CD14-positive monocyte (primary cell): Measurements from ENCODE around the gene RPL10. TPM values are rescaled to one million over a fixed set of nuclear protein-coding genes. Genes with fewer than 3 reads are reported as not detected.

Experiments used
- DNase-seq, 3 donors: peaks; one replicate each; pipeline ENCODE4 v3.0.0-alpha.2; 2011 to 2022
- H2AFZ ChIP-seq: 2 replicates; pipeline ENCODE4 v1.6.0; 2012; ENCODE audit warnings: mild to moderate bottlenecking, low read depth, low read length, inconsistent platforms; ENCODE audit not compliant: insufficient read depth, poor library complexity, severe bottlenecking
- H3K27ac ChIP-seq, 2 donors: 1 replicate in 1 of 2; 2 replicates in 1 of 2; pipeline ENCODE4 v1.5.1; 2012 to 2013; ENCODE audit warnings: low read length in 2 of 2, control low read depth in 1 of 2, inconsistent platforms in 1 of 2, low read depth in 1 of 2, mild to moderate bottlenecking in 1 of 2
- H3K27me3 ChIP-seq, 2 donors: one replicate each; pipeline versions ENCODE4 v1.6.0 to v1.6.1; 2011 to 2013; ENCODE audit warnings: low read length in 2 of 2; ENCODE audit not compliant: control insufficient read depth in 2 of 2, insufficient read depth in 2 of 2
- H3K36me3 ChIP-seq, 2 donors: replicated peaks in 1 of 2; 1 replicate in 1 of 2; 2 replicates in 1 of 2; pipeline versions ENCODE4 v1.5.1 to v1.6.1; 2012 to 2013; ENCODE audit warnings: low read length in 2 of 2, control low read depth in 1 of 2, inconsistent platforms in 1 of 2, mild to moderate bottlenecking in 1 of 2; ENCODE audit not compliant: insufficient read depth in 2 of 2, control insufficient read depth in 1 of 2
- H3K4me1 ChIP-seq, 2 donors: 1 replicate in 1 of 2; 2 replicates in 1 of 2; pipeline versions ENCODE4 v1.5.1 to v1.6.1; 2012 to 2013; ENCODE audit warnings: low read length in 2 of 2, control low read depth in 1 of 2, inconsistent platforms in 1 of 2, mild to moderate bottlenecking in 1 of 2, moderate library complexity in 1 of 2; ENCODE audit not compliant: insufficient read depth in 2 of 2, control insufficient read depth in 1 of 2
- H3K4me2 ChIP-seq: replicated peaks from 2 replicates; pipeline ENCODE3; 2012; ENCODE audit warnings: low read length, moderate library complexity, mild to moderate bottlenecking; ENCODE audit not compliant: poor library complexity, severe bottlenecking; ENCODE audit errors: extremely low read depth
- H3K4me3 ChIP-seq, 3 experiments: fragments of 200-600 bp in 1 of 3; sonication (generic) in 1 of 3; replicated peaks in 1 of 3; 1 replicate in 2 of 3; 2 replicates in 1 of 3; pipeline ENCODE4 v1.5.1; 2011 to 2013; ENCODE audit warnings: low read length in 3 of 3, mild to moderate bottlenecking in 3 of 3, control low read depth in 2 of 3, low read depth in 2 of 3, inconsistent platforms in 1 of 3, moderate library complexity in 1 of 3
- H3K79me2 ChIP-seq: 2 replicates; pipeline ENCODE4 v1.6.0; 2012; ENCODE audit warnings: mild to moderate bottlenecking, control low read depth, inconsistent platforms, low read length, moderate library complexity; ENCODE audit not compliant: insufficient read depth
- H3K9ac ChIP-seq: 2 replicates; pipeline ENCODE4 v1.6.0; 2017; ENCODE audit warnings: low read length, mild to moderate bottlenecking; ENCODE audit not compliant: insufficient read depth, poor library complexity, severe bottlenecking
- H3K9me3 ChIP-seq, 2 donors: replicated peaks in 1 of 2; 1 replicate in 1 of 2; 2 replicates in 1 of 2; pipeline versions ENCODE4 v1.5.1 to v1.6.1; 2012 to 2013; ENCODE audit warnings: low read length in 2 of 2, control low read depth in 1 of 2; ENCODE audit not compliant: control insufficient read depth in 1 of 2, insufficient read depth in 1 of 2
- H4K20me1 ChIP-seq: 2 replicates; pipeline ENCODE4 v1.6.0; 2012; ENCODE audit warnings: mild to moderate bottlenecking, low read length, control low read depth, moderate library complexity; ENCODE audit not compliant: insufficient read depth
- H3K27ac Mint-ChIP-seq, 7 donors: one replicate each; pipeline ENCODE4 v1.8.0; 2020; ENCODE audit warnings: mild to moderate bottlenecking in 7 of 7, mixed read lengths in 7 of 7, moderate library complexity in 6 of 7, inconsistent platforms in 2 of 7
- H3K27me3 Mint-ChIP-seq, 3 donors: one replicate each; pipeline ENCODE4 v1.8.0; 2021 to 2022; ENCODE audit warnings: low read depth in 3 of 3, mild to moderate bottlenecking in 3 of 3, mixed read lengths in 3 of 3, moderate library complexity in 3 of 3, inconsistent platforms in 1 of 3
- H3K36me3 Mint-ChIP-seq, 2 donors: one replicate each; pipeline ENCODE4 v1.8.0; 2020; ENCODE audit warnings: mixed read lengths in 2 of 2, inconsistent platforms in 1 of 2, mild to moderate bottlenecking in 1 of 2
- H3K4me1 Mint-ChIP-seq: one replicate; pipeline ENCODE4 v1.8.0; 2020; ENCODE audit warnings: mild to moderate bottlenecking, mixed read lengths
- H3K4me3 Mint-ChIP-seq, 2 donors: one replicate each; pipeline ENCODE4 v1.8.0; 2020; ENCODE audit warnings: mild to moderate bottlenecking in 2 of 2, mixed read lengths in 2 of 2, moderate library complexity in 1 of 2
- H3K9me3 Mint-ChIP-seq, 7 donors: one replicate each; pipeline ENCODE4 v1.8.0; 2020 to 2022; ENCODE audit warnings: mixed read lengths in 7 of 7, mild to moderate bottlenecking in 6 of 7, moderate library complexity in 6 of 7, inconsistent platforms in 2 of 7
- WGBS: methylation state at CpG from one replicate; pipeline ENCODE4 v1.1.5; 2013; ENCODE audit warnings: missing lambda C conversion rate; ENCODE audit not compliant: insufficient coverage; 5-methylcytosine and 5-hydroxymethylcytosine counted together
- intact Hi-C, 2 donors: fragments of 100-400 bp; cut with micrococcal nuclease; formaldehyde crosslinking; loops; one replicate each; pipeline versions ENCODE4 v1.15.0 to v1.15.1; 2023
- polyA plus RNA-seq, 3 donors: library from polyadenylated mRNA; depleted of rRNA in 1 of 3; unstranded in 2 of 3; stranded (reverse) in 1 of 3; fragments of 300-500 nt in 2 of 3; fragments of >200 nt in 1 of 3; fragmentation: Illumina TruSeq in 2 of 3; gene quantifications; 1 replicate in 2 of 3; 2 replicates in 1 of 3; pipeline ENCODE4 v1.2.3, GENCODE V29; 2012 to 2021
- TF ChIP-seq, protein P1 (sequence below): fragments of 200-600 bp; IDR thresholded peaks from one replicate; pipeline ENCODE4 v1.8.0; 2022; ENCODE audit warnings: antibody characterized with exemption, mild to moderate bottlenecking

RPL10 gene
- polyA plus RNA-seq, 3 donors, result 1,536 to 5,639 (median 1,724) TPM

DNA sequence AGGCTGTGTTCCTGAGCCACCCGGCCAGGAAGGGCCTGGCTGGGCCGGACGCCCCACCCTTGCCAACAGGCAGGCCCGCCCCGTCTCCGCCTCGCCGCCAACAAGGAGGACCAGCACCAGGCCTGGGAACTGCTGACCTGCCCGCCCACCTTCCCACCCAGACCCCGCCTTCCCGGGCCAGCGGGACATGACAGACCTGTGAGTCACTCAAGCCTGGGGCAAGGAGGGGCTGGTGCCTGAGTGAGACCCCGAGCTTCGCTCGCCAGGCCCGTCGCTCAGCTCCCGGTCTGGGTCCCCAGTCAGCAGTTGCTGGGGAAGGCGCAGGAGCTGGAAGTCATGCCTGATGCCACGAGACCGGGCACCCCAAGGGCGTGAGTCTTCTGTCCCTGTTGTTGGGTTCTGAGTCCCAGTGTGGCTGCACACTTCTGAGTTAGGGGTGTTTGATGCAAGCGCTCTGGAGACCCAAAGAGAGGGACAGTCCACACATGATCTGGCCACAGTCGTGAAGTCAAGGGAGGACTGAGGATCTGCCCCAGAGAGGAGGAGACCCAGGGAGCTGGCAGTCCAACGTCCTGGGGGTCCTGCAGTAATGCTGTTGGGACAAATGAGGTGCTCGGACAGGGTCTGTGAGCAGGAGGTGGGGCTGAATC is 11.2 kb downstream of the RPL10 start, which contains the start of gene DNASE1L1:
Gene DNASE1L1 (minus strand): TSS at position 33 of the 650 bp plus-strand sequence. CDS start 3,686 bp downstream, outside the sequence.
- H3K27me3 Mint-ChIP-seq, result peaks cover 0 to 6% (median 4%) of the 10 kb centered on the region in 3 donors
- H3K4me1 Mint-ChIP-seq, result peaks cover 21% of the 10 kb centered on the region
- TF ChIP-seq, protein P1, sequence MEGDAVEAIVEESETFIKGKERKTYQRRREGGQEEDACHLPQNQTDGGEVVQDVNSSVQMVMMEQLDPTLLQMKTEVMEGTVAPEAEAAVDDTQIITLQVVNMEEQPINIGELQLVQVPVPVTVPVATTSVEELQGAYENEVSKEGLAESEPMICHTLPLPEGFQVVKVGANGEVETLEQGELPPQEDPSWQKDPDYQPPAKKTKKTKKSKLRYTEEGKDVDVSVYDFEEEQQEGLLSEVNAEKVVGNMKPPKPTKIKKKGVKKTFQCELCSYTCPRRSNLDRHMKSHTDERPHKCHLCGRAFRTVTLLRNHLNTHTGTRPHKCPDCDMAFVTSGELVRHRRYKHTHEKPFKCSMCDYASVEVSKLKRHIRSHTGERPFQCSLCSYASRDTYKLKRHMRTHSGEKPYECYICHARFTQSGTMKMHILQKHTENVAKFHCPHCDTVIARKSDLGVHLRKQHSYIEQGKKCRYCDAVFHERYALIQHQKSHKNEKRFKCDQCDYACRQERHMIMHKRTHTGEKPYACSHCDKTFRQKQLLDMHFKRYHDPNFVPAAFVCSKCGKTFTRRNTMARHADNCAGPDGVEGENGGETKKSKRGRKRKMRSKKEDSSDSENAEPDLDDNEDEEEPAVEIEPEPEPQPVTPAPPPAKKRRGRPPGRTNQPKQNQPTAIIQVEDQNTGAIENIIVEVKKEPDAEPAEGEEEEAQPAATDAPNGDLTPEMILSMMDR, result no peak
- peak; percentile 88 to 95 (median 94) for DNase-seq
- WGBS, result 2% methylated on average over 8 of the region's 26 CpGs
- Histone ChIP-seq H3K4me3 (peak within 1 kb of the TSS; percentile 50 to 80 (median 73)), H3K36me3 (peaks cover 13 to 14% of the 10 kb centered on the region in 2 donors), H3K4me2 (peak within 1 kb of the TSS; percentile 82), H2AFZ (peak within 1 kb of the TSS; percentile 44), H3K27ac (peak within 1 kb of the TSS; percentile 95), H3K9me3 (no peaks in the 10 kb centered on the region), H3K4me1 (peaks cover 39 to 42% of the 10 kb centered on the region in 2 donors), H3K9ac (peak within 1 kb of the TSS; percentile 78), H4K20me1 (peaks cover 11% of the 10 kb centered on the region), H3K79me2 (peaks cover 48% of the 10 kb centered on the region), H3K27me3 (no peaks in the 10 kb centered on the region)
- peaks cover 0 to 14% (median 2%) of the 10 kb centered on the region in 7 donors for H3K9me3 Mint-ChIP-seq
- intact Hi-C loops, result loop anchor here in 1 of 2 donors (5.0 kb wide), 1 partner anchor 108 kb away; the partner anchor contains the start of gene FAM3A
- H3K4me3 Mint-ChIP-seq, result peak within 1 kb of the TSS; percentile 86 to 97
- peak within 1 kb of the TSS; percentile 91 to 98 (median 97) for H3K27ac Mint-ChIP-seq
- peaks cover 7 to 20% of the 10 kb centered on the region in 2 donors for H3K36me3 Mint-ChIP-seq

DNA sequence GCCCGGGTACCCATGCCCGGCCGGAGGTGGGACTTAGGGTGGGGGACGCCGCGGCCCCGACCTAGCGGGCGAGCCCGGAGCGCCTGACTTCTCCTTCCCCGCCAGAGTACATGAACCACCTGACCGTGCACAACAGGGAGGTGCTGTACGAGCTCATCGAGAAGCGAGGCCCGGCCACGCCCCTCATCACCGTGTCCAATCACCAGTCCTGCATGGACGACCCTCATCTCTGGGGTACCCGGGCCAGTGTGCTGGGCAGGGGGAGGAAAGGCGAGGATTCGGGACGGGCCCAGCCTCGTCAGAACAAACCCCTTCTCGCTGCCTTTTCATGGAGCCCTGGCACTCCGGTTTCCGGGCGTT is 13.8 kb downstream of the RPL10 start:
- Histone ChIP-seq H3K36me3 (peaks cover 5 to 15% of the 10 kb centered on the region in 2 donors), H3K79me2 (peaks cover 42% of the 10 kb centered on the region), H3K4me3 (peak overlapping the region; percentile 45 to 76 (median 55)), H2AFZ (peak overlapping the region; percentile 35), H3K27me3 (no peaks in the 10 kb centered on the region), H4K20me1 (no peaks in the 10 kb centered on the region), H3K4me2 (peak overlapping the region; percentile 74), H3K9me3 (no peaks in the 10 kb centered on the region), H3K4me1 (peaks cover 39 to 42% of the 10 kb centered on the region in 2 donors), H3K9ac (peak overlapping the region; percentile 81), H3K27ac (peak overlapping the region; percentile 80 to 89)
- TF ChIP-seq, protein P1, result no peak
- intact Hi-C loops, result loop anchor here in 1 of 2 donors (2.0 kb wide), 1 partner anchor 15 kb away; no protein-coding TSS in a partner anchor
- H3K27me3 Mint-ChIP-seq, result peaks cover 0 to 6% (median 4%) of the 10 kb centered on the region in 3 donors
- H3K4me1 Mint-ChIP-seq, result peaks cover 18% of the 10 kb centered on the region
- peak overlapping the region; percentile 72 to 82 for H3K4me3 Mint-ChIP-seq
- H3K27ac Mint-ChIP-seq, result peak overlapping the region; percentile 82 to 92 (median 90)
- H3K36me3 Mint-ChIP-seq, result peaks cover 8 to 12% of the 10 kb centered on the region in 2 donors
- peak in 1 of 3 donors; percentile 22 for DNase-seq
- WGBS, result 0% methylated on average over 5 of the region's 29 CpGs
- H3K9me3 Mint-ChIP-seq, result peaks cover 0 to 8% (median 2%) of the 10 kb centered on the region in 7 donors
